IMR-90 (cell line): Measurements from ENCODE around the gene ZNF554.

Source experiments
- CEBPB ChIP-seq: IDR thresholded peaks from 2 replicates; pipeline ENCODE4 v1.6.1; 2012; ENCODE audit warnings: low read depth, low read length, improper control_type of control experiment
- CTCF ChIP-seq: conservative IDR thresholded peaks from 2 replicates; pipeline ENCODE4 v1.5.1; 2012; ENCODE audit warnings: mild to moderate bottlenecking, low read depth, low read length, improper control_type of control experiment
- POLR2A ChIP-seq: IDR thresholded peaks from 2 replicates; pipeline ENCODE4 v1.6.1; 2012; ENCODE audit warnings: mild to moderate bottlenecking, low read depth, low read length
- RAD21 ChIP-seq: IDR thresholded peaks from 2 replicates; pipeline ENCODE4 v1.6.1; 2012; ENCODE audit warnings: low read length, improper control_type of control experiment

GRCh38 chr19:2798158-2798685 is 21.4 kb upstream of the ZNF554 start:
- TF ChIP-seq POLR2A (no peak), CEBPB (no peak), CTCF (no peak), RAD21 (no peak)
